Measurements from ENCODE around the gene TIMM29.

Gene TIMM29

GRCh38 chr19:10960314-10961072 is 31.9 kb downstream of the TIMM29 start, which contains the start of gene SMARCA4:
TSS of gene SMARCA4 (plus strand) at chr19:10961030. CDS start at chr19:10984152, 23,122 bp downstream.
- peak; percentile 98 for DNase-seq
- peaks cover 48% of the 10 kb centered on the region for H3K79me2 ChIP-seq (ENCODE audit: low read length)
- peak within 1 kb of the TSS; percentile 71 for H2AFZ ChIP-seq (ENCODE audit: low read length)

GRCh38 chr19:10961073-10961860 is 32.7 kb downstream of the TIMM29 start:
- no peaks in the 10 kb centered on the region for H3K9me3 ChIP-seq (replicated peaks; ENCODE audit: insufficient read depth, low read length)
- H3K9me2 ChIP-seq (replicated peaks; ENCODE audit: insufficient read depth, low read length), result no peaks in the 10 kb centered on the region
- H3K9ac ChIP-seq (ENCODE audit: low read length), result peak overlapping the region; percentile 73
- H3K79me2 ChIP-seq (ENCODE audit: low read length), result peaks cover 56% of the 10 kb centered on the region
- DNase-seq, result peak; percentile 32
- H2AFZ ChIP-seq (ENCODE audit: low read length), result 0 out of 2 replicates have a peak overlapping the region, but pooled peaks have one; percentile 20
- 0 out of 2 replicates have a peak, but pooled peaks cover 4% of the 10 kb centered on the region for H4K20me1 ChIP-seq (ENCODE audit: insufficient read depth, low read length)
- H3K4me3 ChIP-seq (ENCODE audit: low read length), result peak overlapping the region; percentile 83
- peaks cover 24% of the 10 kb centered on the region for H3F3A ChIP-seq (ENCODE audit: insufficient read depth, low read length)
- TF ChIP-seq EZH2phosphoT487 (IDR thresholded peaks at IDR 0.05; ENCODE audit: low read length), result no peak
- TF ChIP-seq CTCF (IDR thresholded peaks at IDR 0.05; ENCODE audit: low read length), result no peak
- no peak for TF ChIP-seq EZH2 (optimal IDR thresholded peaks at IDR 0.05; ENCODE audit: low read depth, low read length)
- H3K27me3 ChIP-seq (replicated peaks; ENCODE audit: insufficient read depth, low read length), result no peaks in the 10 kb centered on the region
- peak overlapping the region; percentile 72 for H3K4me2 ChIP-seq (ENCODE audit: low read depth, low read length)
- peak overlapping the region; percentile 28; the same call in 1 of the 2 replicates for H3K27ac ChIP-seq (ENCODE audit: low read length)
- peaks cover 19% of the 10 kb centered on the region for H3K4me1 ChIP-seq (ENCODE audit: low read length)
- no peaks in the 10 kb centered on the region for H3K36me3 ChIP-seq (replicated peaks; ENCODE audit: insufficient read depth, low read length)

More at GRCh38 chr19:10960314-10961072, 31.9 kb downstream of the TIMM29 start, which contains the start of gene SMARCA4:
- Histone ChIP-seq H3K9ac (ENCODE audit: low read length) (peak within 1 kb of the TSS; percentile 84), H3K4me2 (ENCODE audit: low read depth, low read length) (peak within 1 kb of the TSS; percentile 72), H3F3A (ENCODE audit: insufficient read depth, low read length) (peaks cover 24% of the 10 kb centered on the region), H3K9me2 (replicated peaks; ENCODE audit: insufficient read depth, low read length) (no peaks in the 10 kb centered on the region), H3K9me3 (replicated peaks; ENCODE audit: insufficient read depth, low read length) (no peaks in the 10 kb centered on the region), H3K4me1 (ENCODE audit: low read length) (peaks cover 19% of the 10 kb centered on the region), H3K36me3 (replicated peaks; ENCODE audit: insufficient read depth, low read length) (no peaks in the 10 kb centered on the region), H3K27ac (ENCODE audit: low read length) (peak within 1 kb of the TSS; percentile 28; the same call in 1 of the 2 replicates), H3K27me3 (replicated peaks; ENCODE audit: insufficient read depth, low read length) (no peaks in the 10 kb centered on the region), H4K20me1 (ENCODE audit: insufficient read depth, low read length) (0 out of 2 replicates have a peak, but pooled peaks cover 2% of the 10 kb centered on the region), H3K4me3 (ENCODE audit: low read length) (peak within 1 kb of the TSS; percentile 86)
- no peak for TF ChIP-seq EZH2 (optimal IDR thresholded peaks at IDR 0.05; ENCODE audit: low read depth, low read length)

GRCh38 chr19:10962863-10963262 is 34.3 kb downstream of the TIMM29 start:
- Histone ChIP-seq H3K36me3 (replicated peaks; ENCODE audit: insufficient read depth, low read length) (no peaks in the 10 kb centered on the region), H3K9me2 (replicated peaks; ENCODE audit: insufficient read depth, low read length) (no peaks in the 10 kb centered on the region), H3K4me1 (ENCODE audit: low read length) (peaks cover 19% of the 10 kb centered on the region), H3F3A (ENCODE audit: insufficient read depth, low read length) (peaks cover 24% of the 10 kb centered on the region), H4K20me1 (ENCODE audit: insufficient read depth, low read length) (0 out of 2 replicates have a peak, but pooled peaks cover 4% of the 10 kb centered on the region), H3K4me2 (ENCODE audit: low read depth, low read length) (peak overlapping the region; percentile 72), H3K9ac (ENCODE audit: low read length) (peak overlapping the region; percentile 18; the same call in 1 of the 2 replicates), H2AFZ (ENCODE audit: low read length) (no peak overlapping the region), H3K4me3 (ENCODE audit: low read length) (peak overlapping the region; percentile 19; the same call in 1 of the 2 replicates), H3K27me3 (replicated peaks; ENCODE audit: insufficient read depth, low read length) (no peaks in the 10 kb centered on the region), H3K9me3 (replicated peaks; ENCODE audit: insufficient read depth, low read length) (no peaks in the 10 kb centered on the region), H3K27ac (ENCODE audit: low read length) (peak overlapping the region; percentile 77), H3K79me2 (ENCODE audit: low read length) (peaks cover 70% of the 10 kb centered on the region)
- TF ChIP-seq EZH2 (optimal IDR thresholded peaks at IDR 0.05; ENCODE audit: low read depth, low read length) (no peak), EZH2phosphoT487 (IDR thresholded peaks at IDR 0.05; ENCODE audit: low read length) (no peak), CTCF (IDR thresholded peaks at IDR 0.05; ENCODE audit: low read length) (no peak)
- no peak for DNase-seq
